MM.1S (cell line): Measurements from ENCODE around the gene ANKRD44.

Experiments
- EZH2 ChIP-seq: fragments of 300-600 bp; sonication (generic); optimal IDR thresholded peaks from 2 replicates; pipeline ENCODE3; 2017; ENCODE audit warnings: low read depth, mild to moderate bottlenecking, antibody characterized with exemption, low read length, mixed read lengths
- EZH2phosphoT487 ChIP-seq: fragments of 300-600 bp; sonication (generic); IDR thresholded peaks from 2 replicates; pipeline ENCODE4 v1.6.1; 2018; ENCODE audit warnings: antibody characterized with exemption, low read length
- TF ChIP-seq, protein P1 (sequence below): fragments of 300-600 bp; sonication (generic); IDR thresholded peaks from 2 replicates; pipeline ENCODE4 v1.5.1; 2016; ENCODE audit warnings: antibody characterized with exemption, low read length, mixed read lengths

DNA sequence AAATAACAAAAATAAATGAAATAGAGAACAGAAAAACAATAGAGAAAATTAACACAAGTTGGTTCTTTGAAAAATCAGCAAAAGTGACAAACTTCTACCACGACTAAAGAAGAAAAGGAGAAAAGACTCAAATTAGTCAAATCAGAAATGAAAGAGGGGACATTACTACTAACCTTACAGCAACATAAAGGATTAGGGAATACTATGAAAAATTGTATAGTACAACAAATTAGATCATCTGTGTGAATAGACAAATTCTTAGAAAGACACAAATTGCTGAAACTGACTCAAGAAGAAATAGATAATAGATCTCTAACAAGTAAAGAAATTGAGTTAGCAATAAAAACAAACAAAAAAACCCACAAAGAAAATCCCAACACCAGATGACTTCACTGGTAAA is 335.6 kb downstream of the ANKRD44 start:
- TF ChIP-seq, protein P1, sequence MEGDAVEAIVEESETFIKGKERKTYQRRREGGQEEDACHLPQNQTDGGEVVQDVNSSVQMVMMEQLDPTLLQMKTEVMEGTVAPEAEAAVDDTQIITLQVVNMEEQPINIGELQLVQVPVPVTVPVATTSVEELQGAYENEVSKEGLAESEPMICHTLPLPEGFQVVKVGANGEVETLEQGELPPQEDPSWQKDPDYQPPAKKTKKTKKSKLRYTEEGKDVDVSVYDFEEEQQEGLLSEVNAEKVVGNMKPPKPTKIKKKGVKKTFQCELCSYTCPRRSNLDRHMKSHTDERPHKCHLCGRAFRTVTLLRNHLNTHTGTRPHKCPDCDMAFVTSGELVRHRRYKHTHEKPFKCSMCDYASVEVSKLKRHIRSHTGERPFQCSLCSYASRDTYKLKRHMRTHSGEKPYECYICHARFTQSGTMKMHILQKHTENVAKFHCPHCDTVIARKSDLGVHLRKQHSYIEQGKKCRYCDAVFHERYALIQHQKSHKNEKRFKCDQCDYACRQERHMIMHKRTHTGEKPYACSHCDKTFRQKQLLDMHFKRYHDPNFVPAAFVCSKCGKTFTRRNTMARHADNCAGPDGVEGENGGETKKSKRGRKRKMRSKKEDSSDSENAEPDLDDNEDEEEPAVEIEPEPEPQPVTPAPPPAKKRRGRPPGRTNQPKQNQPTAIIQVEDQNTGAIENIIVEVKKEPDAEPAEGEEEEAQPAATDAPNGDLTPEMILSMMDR, result no peak
- TF ChIP-seq EZH2 (no peak), EZH2phosphoT487 (no peak)
